Gastrocnemius medialis (tissue), 4 donors: ENCODE results near the gene SESTD1. TPM values are rescaled to one million over a fixed set of nuclear protein-coding genes. Genes with fewer than 3 reads are reported as not detected.

Source experiments
- ATAC-seq, 2 donors: fragments of 150-250 bp; one replicate each; pipeline ENCODE4 v1.9.1; 2016
- DNase-seq, 2 donors: peaks; one replicate each; pipeline ENCODE4 v3.0.0-alpha.2; 2019
- H3K27ac ChIP-seq, 4 donors: fragments of 200-600 bp; sonication (generic); 1 replicate in 1 of 4; 2 replicates in 3 of 4; pipeline ENCODE4 v1.5.1; 2016 to 2018; ENCODE audit warnings: mild to moderate bottlenecking in 2 of 4, moderate library complexity in 1 of 4
- H3K27me3 ChIP-seq, 3 donors: fragments of 200-600 bp; sonication (generic) in 2 of 3; 1 replicate in 1 of 3; 2 replicates in 2 of 3; pipeline versions ENCODE4 v1.5.1 to v1.6.0; 2016 to 2019; ENCODE audit warnings: mild to moderate bottlenecking in 1 of 3, moderate library complexity in 1 of 3
- H3K36me3 ChIP-seq, 2 donors: fragments of 200-600 bp; sonication (generic) in 1 of 2; one replicate each; pipeline ENCODE4 v1.5.1; 2017 to 2018
- H3K4me1 ChIP-seq, 2 donors: fragments of 200-600 bp; sonication (generic) in 1 of 2; one replicate each; pipeline ENCODE4 v1.5.1; 2016 to 2017; ENCODE audit warnings: mild to moderate bottlenecking in 2 of 2
- H3K4me3 ChIP-seq, 4 donors: fragments of 200-600 bp; sonication (generic) in 3 of 4; 1 replicate in 1 of 4; 2 replicates in 3 of 4; pipeline ENCODE4 v1.5.1; 2016 to 2019; ENCODE audit warnings: mild to moderate bottlenecking in 2 of 4
- H3K9me3 ChIP-seq, 3 donors: fragments of 200-600 bp; sonication (generic) in 2 of 3; 1 replicate in 1 of 3; 2 replicates in 2 of 3; pipeline ENCODE4 v1.5.1; 2016 to 2019
- POLR2A ChIP-seq, 2 donors: fragments of 450-650 bp; IDR thresholded peaks; one replicate each; pipeline ENCODE4 v1.6.1; 2017; ENCODE audit warnings: antibody characterized with exemption in 2 of 2, mild to moderate bottlenecking in 2 of 2, moderate library complexity in 2 of 2
- in situ Hi-C, 4 donors: fragments of 200-750 bp; cut with MboI; loops; one replicate each; pipeline versions ENCODE4 v1.15.0 to v1.8.0; 2017; ENCODE audit warnings: low sequenced_read_pairs in 4 of 4
- intact Hi-C: fragments of 100-400 bp; cut with DNase I; formaldehyde crosslinking; loops from one replicate; pipeline ENCODE4 v1.15.1; 2023; ENCODE audit warnings: low total_unique reads
- total RNA-seq, 4 donors: library from RNA; depleted of rRNA; stranded (reverse); fragments of >200 nt; gene quantifications; one replicate each; pipeline versions ENCODE4 v1.1.0 to v1.2.3, GENCODE V29; 2016
- TF ChIP-seq, protein P1 (sequence below), 5 experiments: fragments of 450-650 bp in 3 of 5; fragments of 200-600 bp in 2 of 5; sonication (generic) in 2 of 5; IDR thresholded peaks in 4 of 5; conservative IDR thresholded peaks in 1 of 5; 1 replicate in 4 of 5; 2 replicates in 1 of 5; pipeline ENCODE4 v1.5.1; 2016 to 2019; ENCODE audit warnings: antibody characterized with exemption in 5 of 5, mild to moderate bottlenecking in 3 of 5, moderate library complexity in 3 of 5

The SESTD1 gene
- total RNA-seq, 4 donors from 2014 or later = 4.1 to 11.0 (median 8.6) TPM

DNA sequence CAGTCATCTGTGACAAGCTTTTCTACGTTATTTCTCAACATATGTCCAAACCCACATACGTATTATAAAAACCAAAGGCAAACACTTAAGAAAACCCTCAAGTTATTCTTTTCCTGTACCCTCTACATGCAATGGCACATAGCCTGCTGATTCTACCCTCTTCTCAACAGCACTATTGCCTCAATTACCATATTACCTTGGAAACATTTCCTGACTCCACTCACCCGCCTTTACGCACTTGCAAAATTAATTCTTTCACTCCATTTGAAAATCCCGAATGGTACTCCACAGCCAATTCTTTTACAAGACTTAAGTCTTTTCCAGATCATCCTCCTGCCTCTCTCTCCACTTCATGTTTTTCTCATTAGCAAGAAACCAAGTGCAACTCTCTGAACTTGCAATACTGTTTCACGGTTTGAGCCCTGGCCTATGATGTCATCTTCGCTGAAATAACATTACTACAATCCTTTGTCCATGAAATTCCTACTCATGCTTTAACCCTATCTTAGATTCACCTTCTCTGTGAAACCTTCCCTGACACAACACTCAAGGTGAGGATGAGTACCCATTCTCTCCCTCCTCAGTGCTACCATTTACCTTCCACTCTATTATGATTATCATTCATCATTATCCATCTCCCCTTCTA lies 29.0 kb downstream of the SESTD1 start:
- Histone ChIP-seq H3K27ac (no peak overlapping the region), H3K9me3 (no peaks in the 10 kb centered on the region), H3K4me3 (no peak overlapping the region), H3K4me1 (peaks cover 38 to 45% of the 10 kb centered on the region in 2 donors), H3K27me3 (no peaks in the 10 kb centered on the region), H3K36me3 (no peaks in the 10 kb centered on the region)
- DNase-seq = no peak
- TF ChIP-seq POLR2A (IDR thresholded peaks at IDR 0.05) = no peak
- TF ChIP-seq, protein P1, sequence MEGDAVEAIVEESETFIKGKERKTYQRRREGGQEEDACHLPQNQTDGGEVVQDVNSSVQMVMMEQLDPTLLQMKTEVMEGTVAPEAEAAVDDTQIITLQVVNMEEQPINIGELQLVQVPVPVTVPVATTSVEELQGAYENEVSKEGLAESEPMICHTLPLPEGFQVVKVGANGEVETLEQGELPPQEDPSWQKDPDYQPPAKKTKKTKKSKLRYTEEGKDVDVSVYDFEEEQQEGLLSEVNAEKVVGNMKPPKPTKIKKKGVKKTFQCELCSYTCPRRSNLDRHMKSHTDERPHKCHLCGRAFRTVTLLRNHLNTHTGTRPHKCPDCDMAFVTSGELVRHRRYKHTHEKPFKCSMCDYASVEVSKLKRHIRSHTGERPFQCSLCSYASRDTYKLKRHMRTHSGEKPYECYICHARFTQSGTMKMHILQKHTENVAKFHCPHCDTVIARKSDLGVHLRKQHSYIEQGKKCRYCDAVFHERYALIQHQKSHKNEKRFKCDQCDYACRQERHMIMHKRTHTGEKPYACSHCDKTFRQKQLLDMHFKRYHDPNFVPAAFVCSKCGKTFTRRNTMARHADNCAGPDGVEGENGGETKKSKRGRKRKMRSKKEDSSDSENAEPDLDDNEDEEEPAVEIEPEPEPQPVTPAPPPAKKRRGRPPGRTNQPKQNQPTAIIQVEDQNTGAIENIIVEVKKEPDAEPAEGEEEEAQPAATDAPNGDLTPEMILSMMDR (IDR thresholded peaks at IDR 0.05 in 4 of 5, conservative IDR thresholded peaks at IDR 0.05 in 1 of 5) = no peak
- peak in 1 of 2 donors; percentile 21 for ATAC-seq
- in situ Hi-C loops (loop anchor here in 1 of 4 donors (25.0 kb wide), 1 partner anchor 527 kb away; no protein-coding TSS in a partner anchor), intact Hi-C loops (no loop called here)

DNA sequence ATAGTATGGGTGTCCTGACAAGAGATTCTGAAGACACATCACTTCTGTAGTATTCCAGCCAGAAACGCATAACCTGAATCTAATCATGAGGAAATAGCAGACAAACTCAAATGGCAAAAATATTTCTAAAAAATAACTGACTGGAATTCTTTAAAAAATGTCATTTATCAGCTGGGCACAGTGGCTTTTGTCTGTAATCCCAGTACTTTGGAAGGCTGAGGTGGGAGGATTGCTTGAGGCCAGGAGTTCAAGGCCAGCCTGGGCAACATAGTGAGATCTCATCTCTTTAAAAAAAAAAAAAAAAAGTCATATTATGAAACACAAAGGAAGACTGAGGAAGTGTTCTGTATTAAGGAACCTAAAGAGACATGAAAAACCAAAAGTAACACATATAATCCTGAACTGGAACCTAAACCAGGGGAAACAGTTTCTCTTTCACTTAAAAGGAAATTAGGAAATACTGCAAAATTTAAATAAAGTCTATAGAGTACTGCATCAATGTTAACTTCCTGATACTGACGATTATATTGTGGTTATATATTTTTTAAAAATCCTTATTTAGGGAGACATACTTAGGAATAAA lies 29.9 kb downstream of the SESTD1 start:
- ATAC-seq = no peak
- peaks cover 31 to 37% of the 10 kb centered on the region in 2 donors for H3K4me1 ChIP-seq
- no peak for DNase-seq

DNA sequence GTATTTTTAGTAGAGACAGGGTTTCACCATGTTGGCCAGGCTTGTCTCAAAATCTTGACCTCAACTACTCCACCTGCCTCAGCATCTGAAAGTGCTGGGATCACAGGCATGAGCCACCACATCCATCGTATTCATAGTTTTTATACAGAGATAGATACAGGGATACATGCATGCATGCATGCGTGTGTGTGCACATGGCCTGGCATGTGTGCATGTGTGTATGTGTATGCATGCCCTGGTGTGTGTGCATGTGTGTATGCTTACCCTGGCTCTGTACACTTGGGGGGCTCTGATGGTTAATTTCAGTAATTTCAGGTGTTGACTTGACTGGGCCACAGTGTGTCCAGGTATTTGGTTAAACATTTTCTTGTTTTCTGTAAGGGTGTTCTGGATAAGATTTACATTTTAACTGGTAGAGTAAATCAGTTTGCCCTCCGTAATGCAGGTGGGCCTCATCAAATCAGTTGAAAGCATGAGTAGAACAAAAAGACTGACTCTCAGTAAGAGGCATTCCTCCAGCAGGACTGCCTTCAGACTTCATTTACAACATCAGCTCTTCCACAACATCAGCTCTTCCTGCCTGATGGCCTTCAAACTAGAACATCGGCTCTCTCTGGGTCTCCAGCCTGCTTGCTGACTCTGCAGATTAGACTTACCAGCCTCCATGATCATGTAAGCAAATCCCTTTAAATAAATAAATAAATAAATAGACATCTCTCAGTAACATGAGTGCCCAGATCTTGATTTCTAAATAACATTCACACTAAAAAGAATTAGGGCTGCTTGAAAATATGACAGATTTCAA lies 30.8 kb downstream of the SESTD1 start:
- H3K9me3 ChIP-seq = no peaks in the 10 kb centered on the region
- no peak for TF ChIP-seq POLR2A (IDR thresholded peaks at IDR 0.05)
- TF ChIP-seq, protein P1 (IDR thresholded peaks at IDR 0.05 in 4 of 5, conservative IDR thresholded peaks at IDR 0.05 in 1 of 5) = no peak
- ATAC-seq = no peak
- intact Hi-C loops = no loop called here
- no peaks in the 10 kb centered on the region for H3K36me3 ChIP-seq
- no peak overlapping the region for H3K4me3 ChIP-seq
- no peak for DNase-seq
- in situ Hi-C loops = loop anchor here in 1 of 4 donors (25.0 kb wide), 1 partner anchor 528 kb away; no protein-coding TSS in a partner anchor
- H3K27ac ChIP-seq = no peak overlapping the region
- peaks cover 22 to 28% of the 10 kb centered on the region in 2 donors for H3K4me1 ChIP-seq
- no peaks in the 10 kb centered on the region for H3K27me3 ChIP-seq

More for the DNA sequence above, 29.9 kb downstream of the SESTD1 start:
- Histone ChIP-seq H3K4me3 (no peak overlapping the region), H3K27ac (no peak overlapping the region), H3K27me3 (no peaks in the 10 kb centered on the region), H3K36me3 (no peaks in the 10 kb centered on the region), H3K9me3 (no peaks in the 10 kb centered on the region)
- in situ Hi-C loops (loop anchor here in 1 of 4 donors (25.0 kb wide), 1 partner anchor 528 kb away; no protein-coding TSS in a partner anchor), intact Hi-C loops (no loop called here)
- TF ChIP-seq, protein P1 (IDR thresholded peaks at IDR 0.05 in 4 of 5, conservative IDR thresholded peaks at IDR 0.05 in 1 of 5) = no peak

DNA sequence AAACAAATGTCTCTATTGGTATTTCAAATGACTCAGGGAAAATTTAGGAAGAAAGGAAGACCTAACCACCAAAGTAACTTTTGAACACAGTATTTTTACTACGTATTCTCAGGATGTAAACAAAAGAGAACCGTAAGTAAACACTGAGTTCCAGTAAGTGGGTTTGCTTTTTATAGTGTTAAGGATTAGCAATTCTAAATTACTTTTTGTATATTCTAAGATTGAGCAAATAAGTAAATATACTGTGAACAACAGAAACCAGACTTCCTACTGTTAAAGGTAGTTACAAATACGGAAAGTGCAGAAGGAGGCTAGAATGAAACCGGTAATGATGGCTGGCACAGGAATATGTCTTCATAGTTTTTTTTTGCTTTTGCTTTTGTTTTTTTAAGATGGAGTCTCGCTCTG lies 31.5 kb downstream of the SESTD1 start:
- intact Hi-C loops = no loop called here
- H3K4me1 ChIP-seq = peaks cover 15 to 20% of the 10 kb centered on the region in 2 donors
- in situ Hi-C loops = loop anchor here in 1 of 4 donors (25.0 kb wide), 1 partner anchor 529 kb away; no protein-coding TSS in a partner anchor
- no peak overlapping the region for H3K27ac ChIP-seq
- no peak for ATAC-seq
- H3K27me3 ChIP-seq = no peaks in the 10 kb centered on the region
- no peaks in the 10 kb centered on the region for H3K36me3 ChIP-seq
- TF ChIP-seq, protein P1 (IDR thresholded peaks at IDR 0.05 in 4 of 5, conservative IDR thresholded peaks at IDR 0.05 in 1 of 5) = no peak
- TF ChIP-seq POLR2A (IDR thresholded peaks at IDR 0.05) = no peak
- no peak overlapping the region for H3K4me3 ChIP-seq
- H3K9me3 ChIP-seq = no peaks in the 10 kb centered on the region
- DNase-seq = no peak
